Coronary artery (tissue), 2 donors: ENCODE data around the gene MTIF3.

Experiments used
- DNase-seq: peaks from one replicate; pipeline ENCODE4 v3.0.0-alpha.2; 2017; ENCODE audit warnings: low spot score
- H3K27ac ChIP-seq, 2 donors: fragments of 200-600 bp; sonication (generic); one replicate each; pipeline ENCODE4 v1.5.1; 2016 to 2019
- H3K4me3 ChIP-seq: fragments of 200-600 bp; sonication (generic); 2 replicates; pipeline ENCODE4 v1.5.1; 2016; ENCODE audit warnings: mild to moderate bottlenecking, moderate library complexity
- CTCF ChIP-seq: fragments of 200-600 bp; sonication (generic); IDR thresholded peaks from one replicate; pipeline ENCODE4 v1.5.1; 2019; ENCODE audit warnings: antibody characterized with exemption

MTIF3 gene

GRCh38 chr13:27472941-27473340 is 22.6 kb upstream of the MTIF3 start:
- no peak for DNase-seq
- Histone ChIP-seq H3K4me3 (no peak overlapping the region), H3K27ac (no peak overlapping the region)
- TF ChIP-seq CTCF, result no peak

GRCh38 chr13:27472441-27472840 is 22.1 kb upstream of the MTIF3 start:
- no peak for TF ChIP-seq CTCF
- Histone ChIP-seq H3K27ac (no peak overlapping the region), H3K4me3 (no peak overlapping the region)
- DNase-seq, result no peak

GRCh38 chr13:27470075-27470820 is 19.9 kb upstream of the MTIF3 start:
- no peak overlapping the region for H3K4me3 ChIP-seq
- TF ChIP-seq CTCF, result no peak
- no peak overlapping the region for H3K27ac ChIP-seq
- no peak for DNase-seq

- Histone ChIP-seq H3K27ac (no peak overlapping the region), H3K4me3 (no peak overlapping the region)
- TF ChIP-seq CTCF, result no peak
- no peak for DNase-seq
These were observed 16.1 kb upstream of the MTIF3 start for GRCh38 chr13:27466513-27466912.

GRCh38 chr13:27465611-27466010 is 15.2 kb upstream of the MTIF3 start:
- no peak overlapping the region for H3K4me3 ChIP-seq
- H3K27ac ChIP-seq, result no peak overlapping the region
- no peak for TF ChIP-seq CTCF
- no peak for DNase-seq

GRCh38 chr13:27463500-27463899 is 13.1 kb upstream of the MTIF3 start:
- DNase-seq, result no peak
- no peak for TF ChIP-seq CTCF
- H3K4me3 ChIP-seq, result no peak overlapping the region
- H3K27ac ChIP-seq, result no peak overlapping the region

- no peak overlapping the region for H3K4me3 ChIP-seq
- DNase-seq, result no peak
- H3K27ac ChIP-seq, result no peak overlapping the region
- TF ChIP-seq CTCF, result no peak
These were observed 11.7 kb upstream of the MTIF3 start for GRCh38 chr13:27461940-27462584.
